SK-N-SH treated with all-trans-retinoic acid at 6 μM for 48 hours (cell line): ENCODE measurements around the gene IQCH.

Experiments used
- ARNTL ChIP-seq: fragments of 450-650 bp; formaldehyde crosslinking; IDR thresholded peaks from 2 replicates; pipeline ENCODE4 v1.5.0; 2020; ENCODE audit warnings: low read depth, mild to moderate bottlenecking, moderate library complexity, borderline replicate concordance
- GLIS3 ChIP-seq: fragments of 250-450 bp; sonication (Bioruptor Pico); IDR thresholded peaks from 2 replicates; pipeline ENCODE4 v1.5.0; 2020; ENCODE audit warnings: mild to moderate bottlenecking, moderate library complexity
- PPARA ChIP-seq: fragments of 250-450 bp; sonication (Bioruptor Pico); IDR thresholded peaks from 2 replicates; pipeline ENCODE4 v1.5.0; 2020; ENCODE audit warnings: mild to moderate bottlenecking, borderline replicate concordance
- ZFP30 ChIP-seq: fragments of 450-650 bp; formaldehyde crosslinking; IDR thresholded peaks from 2 replicates; pipeline ENCODE4 v1.5.0; 2022; ENCODE audit warnings: mild to moderate bottlenecking, moderate library complexity
- ZNF70 ChIP-seq: fragments of 450-650 bp; formaldehyde crosslinking; IDR thresholded peaks from 2 replicates; pipeline ENCODE4 v1.5.0; 2020; ENCODE audit warnings: mild to moderate bottlenecking, moderate library complexity
- TF ChIP-seq, protein P1 (sequence below): fragments of 250-450 bp; sonication (Bioruptor Pico); IDR thresholded peaks from 2 replicates; pipeline ENCODE4 v1.8.0; 2021; ENCODE audit warnings: low read depth, mild to moderate bottlenecking, moderate library complexity, borderline replicate concordance

DNA sequence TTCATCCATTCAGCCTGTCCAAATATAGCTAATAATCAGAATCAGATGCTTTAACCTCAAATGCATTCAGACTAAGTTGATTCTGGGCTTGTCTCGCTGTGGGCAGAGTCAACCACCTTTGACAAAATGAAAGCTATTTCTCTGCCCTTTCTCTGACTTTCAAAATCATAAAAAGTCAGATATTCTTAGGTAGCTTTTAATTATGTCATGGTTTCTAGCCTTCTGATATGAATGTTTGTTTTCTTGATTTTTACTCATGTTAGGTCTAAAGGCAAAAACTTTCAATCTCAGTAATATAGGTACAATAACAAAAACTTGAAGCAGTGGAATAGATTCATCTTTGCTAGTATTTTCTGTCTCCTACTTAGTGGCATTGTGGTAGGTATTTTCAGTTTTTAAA, 241.0 kb downstream of the IQCH start:
- TF ChIP-seq GLIS3 (CRISPR knock-in tag) (no peak), ZFP30 (CRISPR knock-in tag) (no peak), ARNTL (CRISPR knock-in tag) (no peak), ZNF70 (CRISPR knock-in tag) (no peak), PPARA (CRISPR knock-in tag) (no peak)
- TF ChIP-seq, protein P1, sequence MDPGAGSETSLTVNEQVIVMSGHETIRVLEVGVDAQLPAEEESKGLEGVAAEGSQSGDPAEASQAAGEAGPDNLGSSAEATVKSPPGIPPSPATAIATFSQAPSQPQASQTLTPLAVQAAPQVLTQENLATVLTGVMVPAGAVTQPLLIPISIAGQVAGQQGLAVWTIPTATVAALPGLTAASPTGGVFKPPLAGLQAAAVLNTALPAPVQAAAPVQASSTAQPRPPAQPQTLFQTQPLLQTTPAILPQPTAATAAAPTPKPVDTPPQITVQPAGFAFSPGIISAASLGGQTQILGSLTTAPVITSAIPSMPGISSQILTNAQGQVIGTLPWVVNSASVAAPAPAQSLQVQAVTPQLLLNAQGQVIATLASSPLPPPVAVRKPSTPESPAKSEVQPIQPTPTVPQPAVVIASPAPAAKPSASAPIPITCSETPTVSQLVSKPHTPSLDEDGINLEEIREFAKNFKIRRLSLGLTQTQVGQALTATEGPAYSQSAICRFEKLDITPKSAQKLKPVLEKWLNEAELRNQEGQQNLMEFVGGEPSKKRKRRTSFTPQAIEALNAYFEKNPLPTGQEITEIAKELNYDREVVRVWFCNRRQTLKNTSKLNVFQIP (CRISPR knock-in tag): no peak
